Measurements from ENCODE around the gene LNPK. TPM values are rescaled to one million over a fixed set of nuclear protein-coding genes. Genes with fewer than 3 reads are reported as not detected.

The LNPK gene
- total and polyA plus RNA-seq, 9 of the 15 experiments (the other 6 are each of a cell fraction or from before 2014, with no cell fraction given): 6.4 to 40.4 (median 21.3) TPM

- TF ChIP-seq AFF1 (IDR thresholded peaks at IDR 0.05; ENCODE audit: low read depth in 1 of 2, partially characterized antibody in 2 of 2): peak in 1 of 2 experiments; percentile 66
- peak; percentile 71; the same call in 1 of the 2 replicates for TF ChIP-seq ZNF668 (CRISPR knock-in tag; IDR thresholded peaks at IDR 0.05)
- no peak for TF ChIP-seq ZNF76 (CRISPR knock-in tag; IDR thresholded peaks at IDR 0.05; ENCODE audit: borderline replicate concordance)
- TF ChIP-seq CCNT2 (IDR thresholded peaks at IDR 0.05; ENCODE audit: borderline replicate concordance, extremely low read depth, insufficient read length, low read depth, low read length): peak; percentile 94
- peak; percentile 43; the same call in 1 of the 2 replicates for TF ChIP-seq GATA2 (CRISPR knock-in tag; IDR thresholded peaks at IDR 0.05)
- TF ChIP-seq DIDO1 (tag; IDR thresholded peaks at IDR 0.05; ENCODE audit: low read depth): no peak
- TF ChIP-seq CSDE1 (IDR thresholded peaks at IDR 0.05): 0 out of 4 replicates have a peak, but pooled peaks of 1 of the 2 experiments have one; percentile 11
- peak; percentile 92 for TF ChIP-seq TAL1 (IDR thresholded peaks at IDR 0.05)
- TF ChIP-seq NR2C1 (IDR thresholded peaks at IDR 0.05): no peak
- peak; percentile 44; the same call in 1 of the 2 replicates for TF ChIP-seq NR2C1 (tag; IDR thresholded peaks at IDR 0.05)
- no peak for TF ChIP-seq IRF1 (CRISPR knock-in tag; IDR thresholded peaks at IDR 0.05; ENCODE audit: borderline replicate concordance)
- peak; percentile 43; the same call in 1 of the 2 replicates for TF ChIP-seq RNF2 (IDR thresholded peaks at IDR 0.05)
- peak; percentile 64; the same call in 1 of the 2 replicates for TF ChIP-seq CC2D1A (IDR thresholded peaks at IDR 0.05)
- peak; percentile 58; the same call in 1 of the 2 replicates for TF ChIP-seq MBD2 (IDR thresholded peaks at IDR 0.05; ENCODE audit: borderline replicate concordance, low read depth)
- peak; percentile 59; the same call in 1 of the 2 replicates for TF ChIP-seq POLR2AphosphoS5 (IDR thresholded peaks at IDR 0.05; ENCODE audit: control insufficient read depth, insufficient read depth, low read depth, low read length)
- TF ChIP-seq HLTF (IDR thresholded peaks at IDR 0.05): no peak
- TF ChIP-seq ZEB2 (IDR thresholded peaks at IDR 0.05): peak; percentile 65; the same call in 1 of the 2 replicates
- no peak for TF ChIP-seq BACH1 (tag; IDR thresholded peaks at IDR 0.05)
- no peak for TF ChIP-seq SLC30A9 (CRISPR knock-in tag; IDR thresholded peaks at IDR 0.05)
- TF ChIP-seq MAFF (IDR thresholded peaks at IDR 0.05; ENCODE audit: low read length): no peak
- TF ChIP-seq ZNF384 (IDR thresholded peaks at IDR 0.05; ENCODE audit: low read depth, low read length): peak; percentile 22; the same call in 1 of the 2 replicates
- no peak for TF ChIP-seq NR4A1 (CRISPR knock-in tag; IDR thresholded peaks at IDR 0.05)
- TF ChIP-seq NR4A1 (tag; IDR thresholded peaks at IDR 0.05): 0 out of 2 replicates have a peak, but pooled peaks have one; percentile 41
- no peak for TF ChIP-seq SIN3A (IDR thresholded peaks at IDR 0.05; ENCODE audit: borderline replicate concordance in 2 of 2, control insufficient read depth in 1 of 2, low read depth in 2 of 2, low read length in 2 of 2)
These were observed 66.5 kb downstream of the LNPK start (continued) for GRCh38 chr2:175935289-175936181.

All from K562 (cell line).